PFSK-1 (cell line): ENCODE measurements around the gene JPH3.

Source experiments
- FOXP2 ChIP-seq: optimal IDR thresholded peaks from 2 replicates; pipeline ENCODE3; 2011; ENCODE audit warnings: borderline replicate concordance, control low read depth, inconsistent platforms; ENCODE audit not compliant: insufficient read depth; ENCODE audit errors: extremely low read length, extremely low read depth
- POLR2AphosphoS5 ChIP-seq: IDR thresholded peaks from 2 replicates; pipeline ENCODE4 v1.6.1; 2012; ENCODE audit warnings: low read depth, mild to moderate bottlenecking, control low read depth, low read length, moderate library complexity
- SIN3A ChIP-seq: IDR thresholded peaks from 2 replicates; pipeline ENCODE4 v1.6.1; 2012; ENCODE audit warnings: mild to moderate bottlenecking, low read length, moderate library complexity, borderline replicate concordance; ENCODE audit not compliant: insufficient read depth
- TAF1 ChIP-seq: IDR thresholded peaks from 2 replicates; pipeline ENCODE4 v1.6.1; 2012; ENCODE audit warnings: low read length, control low read depth, borderline replicate concordance; ENCODE audit not compliant: insufficient read depth
- TF ChIP-seq, protein P1 (sequence below), 2 experiments: IDR thresholded peaks; 2 replicates each; pipeline versions ENCODE4 v1.6.1 to v1.8.0; 2011 to 2012; ENCODE audit warnings: low read depth in 2 of 2, low read length in 2 of 2, control low read depth in 1 of 2, inconsistent platforms in 1 of 2, mild to moderate bottlenecking in 1 of 2, moderate library complexity in 1 of 2; ENCODE audit not compliant: insufficient read depth in 1 of 2

JPH3 gene

DNA sequence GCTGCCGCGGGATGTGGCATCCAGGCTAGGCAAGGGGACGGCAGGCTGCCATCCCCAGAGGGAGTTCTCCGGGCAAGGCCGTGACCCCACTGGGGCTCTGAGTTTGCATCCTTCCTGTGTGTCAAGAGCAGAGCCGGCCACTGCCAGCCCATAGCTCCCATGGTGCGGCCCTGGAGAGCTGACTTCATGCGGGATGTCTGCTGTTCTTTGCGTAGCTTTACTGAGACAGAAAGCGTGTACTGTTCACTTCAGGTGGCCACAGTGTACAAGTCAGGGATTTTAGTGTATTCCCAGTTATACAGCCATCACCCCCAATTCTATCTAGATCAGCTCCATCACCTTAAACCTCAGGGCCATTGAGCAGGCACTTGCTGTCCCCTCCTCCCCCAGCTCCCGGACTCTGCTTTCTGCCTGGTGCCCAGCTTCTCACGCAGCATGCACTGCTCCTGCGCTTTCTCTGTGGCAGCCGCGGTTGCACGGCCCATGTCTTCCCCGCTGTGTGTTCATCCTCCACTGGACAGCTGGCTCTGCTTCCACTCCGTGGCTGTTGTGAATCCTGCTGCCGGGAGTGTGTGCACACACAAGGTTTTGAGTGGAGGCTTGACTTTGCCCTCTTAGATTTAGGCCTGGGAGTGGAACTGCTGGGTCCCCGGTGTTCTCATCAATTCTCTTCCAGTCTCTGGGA is 92.3 kb downstream of the JPH3 start:
- TF ChIP-seq, protein P1, sequence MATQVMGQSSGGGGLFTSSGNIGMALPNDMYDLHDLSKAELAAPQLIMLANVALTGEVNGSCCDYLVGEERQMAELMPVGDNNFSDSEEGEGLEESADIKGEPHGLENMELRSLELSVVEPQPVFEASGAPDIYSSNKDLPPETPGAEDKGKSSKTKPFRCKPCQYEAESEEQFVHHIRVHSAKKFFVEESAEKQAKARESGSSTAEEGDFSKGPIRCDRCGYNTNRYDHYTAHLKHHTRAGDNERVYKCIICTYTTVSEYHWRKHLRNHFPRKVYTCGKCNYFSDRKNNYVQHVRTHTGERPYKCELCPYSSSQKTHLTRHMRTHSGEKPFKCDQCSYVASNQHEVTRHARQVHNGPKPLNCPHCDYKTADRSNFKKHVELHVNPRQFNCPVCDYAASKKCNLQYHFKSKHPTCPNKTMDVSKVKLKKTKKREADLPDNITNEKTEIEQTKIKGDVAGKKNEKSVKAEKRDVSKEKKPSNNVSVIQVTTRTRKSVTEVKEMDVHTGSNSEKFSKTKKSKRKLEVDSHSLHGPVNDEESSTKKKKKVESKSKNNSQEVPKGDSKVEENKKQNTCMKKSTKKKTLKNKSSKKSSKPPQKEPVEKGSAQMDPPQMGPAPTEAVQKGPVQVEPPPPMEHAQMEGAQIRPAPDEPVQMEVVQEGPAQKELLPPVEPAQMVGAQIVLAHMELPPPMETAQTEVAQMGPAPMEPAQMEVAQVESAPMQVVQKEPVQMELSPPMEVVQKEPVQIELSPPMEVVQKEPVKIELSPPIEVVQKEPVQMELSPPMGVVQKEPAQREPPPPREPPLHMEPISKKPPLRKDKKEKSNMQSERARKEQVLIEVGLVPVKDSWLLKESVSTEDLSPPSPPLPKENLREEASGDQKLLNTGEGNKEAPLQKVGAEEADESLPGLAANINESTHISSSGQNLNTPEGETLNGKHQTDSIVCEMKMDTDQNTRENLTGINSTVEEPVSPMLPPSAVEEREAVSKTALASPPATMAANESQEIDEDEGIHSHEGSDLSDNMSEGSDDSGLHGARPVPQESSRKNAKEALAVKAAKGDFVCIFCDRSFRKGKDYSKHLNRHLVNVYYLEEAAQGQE (IDR thresholded peaks at IDR 0.05; ENCODE audit: insufficient read depth in 1 of 2, low read depth in 2 of 2, low read length in 2 of 2): no peak
- TF ChIP-seq FOXP2: no peak
- TF ChIP-seq POLR2AphosphoS5: no peak

DNA sequence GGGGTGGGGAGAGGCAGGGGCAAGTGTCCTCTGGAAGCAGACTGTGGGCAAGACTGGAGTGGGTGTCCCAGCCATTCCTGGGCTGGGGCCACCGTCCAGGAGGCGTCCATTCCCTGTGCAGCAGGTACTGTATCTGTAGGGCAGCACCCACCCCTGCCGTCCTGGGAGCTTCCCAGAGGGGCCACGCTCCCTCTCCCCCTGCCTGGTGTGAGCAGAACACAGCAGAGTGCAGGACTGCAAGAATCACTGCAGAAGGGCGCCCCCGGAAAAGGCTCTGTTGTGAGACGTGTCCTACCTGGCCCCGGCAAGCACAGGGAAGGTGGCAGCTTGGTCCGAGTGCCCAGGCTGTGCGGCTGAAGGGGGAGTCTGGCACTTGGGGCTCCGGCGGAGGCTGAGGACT is 93.2 kb downstream of the JPH3 start:
- no peak for TF ChIP-seq SIN3A
- TF ChIP-seq FOXP2: no peak
- TF ChIP-seq, protein P1 (IDR thresholded peaks at IDR 0.05; ENCODE audit: insufficient read depth in 1 of 2, low read depth in 2 of 2, low read length in 2 of 2): no peak
- TF ChIP-seq POLR2AphosphoS5: no peak
- no peak for TF ChIP-seq TAF1

DNA sequence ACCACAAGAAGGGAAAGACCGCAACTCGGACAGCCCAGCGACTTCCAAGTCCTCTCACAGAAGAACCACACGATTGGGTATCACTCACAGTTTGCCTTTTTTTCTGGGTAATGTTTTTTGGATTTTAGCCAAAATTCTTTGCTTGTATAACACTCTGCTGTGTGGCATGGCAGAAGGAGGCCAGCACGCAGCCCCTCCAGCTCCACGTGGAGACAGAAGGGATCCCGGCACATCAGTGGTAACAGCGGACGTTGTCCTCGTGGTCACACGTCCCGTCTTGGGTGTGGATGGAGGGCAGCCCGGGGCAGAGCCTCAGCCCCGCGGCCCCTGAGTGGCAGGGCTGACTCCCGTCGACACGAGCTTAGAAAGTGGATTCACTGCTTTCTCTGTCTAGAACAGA is 94.4 kb downstream of the JPH3 start:
- TF ChIP-seq SIN3A (no peak), FOXP2 (no peak), TAF1 (no peak)
- TF ChIP-seq, protein P1 (IDR thresholded peaks at IDR 0.05; ENCODE audit: insufficient read depth in 1 of 2, low read depth in 2 of 2, low read length in 2 of 2): no peak

DNA sequence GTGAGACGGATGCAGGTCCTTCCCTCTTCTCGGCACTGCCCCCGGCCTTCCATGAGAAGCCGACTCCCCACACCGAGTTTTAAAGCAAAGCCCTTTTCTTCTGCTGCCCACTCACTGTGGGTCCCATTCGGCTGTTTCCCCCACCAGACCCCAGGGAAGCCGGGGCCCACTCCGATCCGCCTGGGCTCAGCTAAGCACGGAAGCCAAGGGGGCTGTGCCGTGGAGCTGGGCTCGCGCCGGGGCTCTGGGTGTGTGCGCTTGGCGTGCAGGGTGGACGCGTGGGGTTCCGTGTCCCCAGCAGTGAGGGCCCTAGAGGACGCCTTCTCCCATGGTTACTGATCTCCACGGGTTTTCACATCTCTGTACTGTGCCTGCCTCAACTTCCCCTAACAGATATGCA is 94.9 kb downstream of the JPH3 start:
- no peak for TF ChIP-seq POLR2AphosphoS5
- TF ChIP-seq, protein P1 (IDR thresholded peaks at IDR 0.05; ENCODE audit: insufficient read depth in 1 of 2, low read depth in 2 of 2, low read length in 2 of 2): no peak
- no peak for TF ChIP-seq FOXP2
- TF ChIP-seq TAF1: no peak
- no peak for TF ChIP-seq SIN3A

DNA sequence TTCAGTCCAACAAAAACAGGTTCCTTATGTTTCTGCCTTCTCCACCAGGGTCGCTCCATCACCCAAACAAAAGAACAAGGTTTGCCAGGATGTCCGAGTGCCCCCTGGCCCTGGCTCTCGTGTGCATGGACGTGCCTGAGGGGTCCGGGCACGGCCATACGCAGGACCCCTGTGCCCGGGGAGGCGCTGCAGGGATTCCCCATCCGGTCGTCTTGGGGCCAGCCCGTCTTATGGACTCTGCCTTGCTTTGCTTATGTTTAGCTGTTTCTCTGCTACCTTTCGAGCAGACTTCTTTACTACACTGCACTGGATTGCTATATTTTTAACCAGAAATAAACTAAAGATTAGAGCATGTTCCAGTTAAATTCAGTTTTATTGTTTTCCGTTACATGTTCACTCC is 95.5 kb downstream of the JPH3 start:
- no peak for TF ChIP-seq SIN3A
- no peak for TF ChIP-seq POLR2AphosphoS5
- TF ChIP-seq TAF1: no peak
- TF ChIP-seq, protein P1 (IDR thresholded peaks at IDR 0.05; ENCODE audit: insufficient read depth in 1 of 2, low read depth in 2 of 2, low read length in 2 of 2): no peak
